Kidney epithelial cell (primary cell): ENCODE data around the gene ENPP5. TPM values are rescaled to one million over a fixed set of nuclear protein-coding genes. Genes with fewer than 3 reads are reported as not detected.
"Not testable (repeated sequence)": the region's sequence is repeated elsewhere in the genome, so short reads cannot be mapped to it uniquely, and the experiment has no call there.

Source experiments
- DNase-seq: peaks from one replicate; pipeline ENCODE4 v3.0.0-alpha.2; 2010; ENCODE audit warnings: low read depth
- H3K27me3 ChIP-seq: 2 replicates; pipeline ENCODE4 v1.6.0; 2011; ENCODE audit warnings: low read length; ENCODE audit not compliant: control insufficient read depth, insufficient read depth
- H3K36me3 ChIP-seq: 2 replicates; pipeline ENCODE4 v1.5.1; 2011; ENCODE audit warnings: low read length; ENCODE audit not compliant: control insufficient read depth, insufficient read depth
- H3K4me3 ChIP-seq: 2 replicates; pipeline ENCODE4 v1.5.1; 2011; ENCODE audit warnings: low read depth, mild to moderate bottlenecking, control low read depth, low read length
- CTCF ChIP-seq: IDR thresholded peaks from 2 replicates; pipeline ENCODE4 v1.5.1; 2011; ENCODE audit warnings: mild to moderate bottlenecking, moderate library complexity, low read length, control low read depth, inconsistent platforms; ENCODE audit not compliant: insufficient read depth, poor library complexity, severe bottlenecking
- total RNA-seq: library from RNA; depleted of rRNA; stranded (reverse); fragments of >200 nt; gene quantifications from 2 replicates; pipeline ENCODE4 v1.2.3, GENCODE V29; 2015

The ENPP5 gene
- total RNA-seq, 1 donor from 2014 or later, result 6.6 TPM

DNA sequence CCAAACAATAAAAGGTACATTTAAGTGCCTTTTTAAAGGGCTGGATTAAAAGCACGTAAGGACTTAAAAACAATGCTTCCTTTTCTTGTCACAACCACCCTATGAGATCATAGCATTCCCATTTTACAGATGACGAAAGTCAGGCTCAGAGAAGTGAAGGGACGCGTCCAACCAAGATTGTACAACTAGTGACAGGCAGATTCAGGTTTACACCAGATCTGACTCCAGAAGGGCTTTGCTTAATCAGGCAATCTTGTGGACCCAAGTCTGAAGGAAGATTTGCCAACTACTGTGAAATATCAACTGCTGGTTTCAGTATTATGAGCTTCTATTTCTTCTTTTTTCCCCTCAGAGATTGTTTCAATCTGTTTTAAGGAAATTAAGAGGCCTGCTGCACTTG lies 40.1 kb downstream of the ENPP5 start:
- no peak for DNase-seq
- H3K27me3 ChIP-seq, result no peaks in the 10 kb centered on the region
- H3K36me3 ChIP-seq, result no peaks in the 10 kb centered on the region
- H3K4me3 ChIP-seq, result peak overlapping the region; percentile 63
- no peak for TF ChIP-seq CTCF

- no peak for TF ChIP-seq CTCF
- H3K27me3 ChIP-seq, result no peaks in the 10 kb centered on the region
These were observed 40.9 kb downstream of the ENPP5 start, which contains the start of gene ENPP4 for GRCh38 chr6:46129629-46130511. Gene ENPP4, plus strand, starts transcription at chr6:46129989. Its CDS starts 9,595 bp downstream, at chr6:46139584.

GRCh38 chr6:46129291-46129628 lies 41.5 kb downstream of the ENPP5 start:
- H3K36me3 ChIP-seq, result no peaks in the 10 kb centered on the region
- peak overlapping the region; percentile 63 for H3K4me3 ChIP-seq
- DNase-seq, result no peak
- TF ChIP-seq CTCF, result no peak
- H3K27me3 ChIP-seq, result no peaks in the 10 kb centered on the region

More at GRCh38 chr6:46129629-46130511, 40.9 kb downstream of the ENPP5 start, which contains the start of gene ENPP4:
- no peaks in the 10 kb centered on the region for H3K36me3 ChIP-seq
- DNase-seq, result peak; percentile 76
- peak within 1 kb of the TSS; percentile 63 for H3K4me3 ChIP-seq

GRCh38 chr6:46128476-46128875 lies 42.3 kb downstream of the ENPP5 start:
- Histone ChIP-seq H3K4me3 (no peak overlapping the region), H3K27me3 (no peaks in the 10 kb centered on the region), H3K36me3 (no peaks in the 10 kb centered on the region)
- TF ChIP-seq CTCF, result no peak
- no peak for DNase-seq

DNA sequence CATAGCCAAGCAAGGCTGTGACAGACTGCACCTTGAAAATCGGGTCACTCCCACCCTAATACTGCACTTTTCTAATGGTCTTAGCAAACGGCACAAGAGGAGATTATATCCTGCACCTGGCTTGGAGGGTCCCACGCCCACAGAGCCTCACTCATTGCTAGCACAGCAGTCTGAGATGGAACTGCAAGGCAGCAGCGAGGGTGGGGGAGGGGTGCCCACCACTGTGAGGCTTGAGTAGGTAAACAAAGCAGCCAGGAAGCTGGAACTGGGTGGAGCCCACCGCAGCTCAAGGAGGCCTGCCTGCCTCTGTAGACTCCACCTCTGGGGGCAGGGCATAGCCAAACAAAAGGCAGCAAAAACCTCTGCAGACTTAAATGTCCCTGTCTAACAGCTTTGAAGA lies 51.1 kb downstream of the ENPP5 start:
- not testable (repeated sequence) for H3K4me3 ChIP-seq, H3K36me3 ChIP-seq, H3K27me3 ChIP-seq, DNase-seq

GRCh38 chr6:46118836-46119235 lies 51.9 kb downstream of the ENPP5 start:
- no peak for DNase-seq
- no peak for TF ChIP-seq CTCF
- Histone ChIP-seq H3K4me3 (no peak overlapping the region), H3K27me3 (no peaks in the 10 kb centered on the region), H3K36me3 (no peaks in the 10 kb centered on the region)
